Liver (tissue), 3 donors: ENCODE measurements around the gene DNAH1.

ENCODE experiments used
- SP1 ChIP-seq: IDR thresholded peaks from 2 replicates; pipeline ENCODE4 v1.6.1; 2018; ENCODE audit warnings: antibody characterized with exemption, mild to moderate bottlenecking
- TAF1 ChIP-seq: conservative IDR thresholded peaks from 2 replicates; pipeline ENCODE4 v1.6.1; 2016; ENCODE audit warnings: antibody characterized with exemption, mild to moderate bottlenecking
- TF ChIP-seq, protein P1 (sequence below): fragments of 150-350 bp; IDR thresholded peaks from 2 replicates; pipeline ENCODE4 v1.5.1; 2017; ENCODE audit warnings: improper control_type of control experiment, low read depth, low read length; ENCODE audit not compliant: missing input control
- TF ChIP-seq, protein P2 (sequence below): IDR thresholded peaks from 2 replicates; pipeline ENCODE4 v1.6.1; 2016; ENCODE audit warnings: antibody characterized with exemption, mild to moderate bottlenecking
- TF ChIP-seq, protein P3 (sequence below): IDR thresholded peaks from 2 replicates; pipeline ENCODE4 v1.6.1; 2016; ENCODE audit warnings: antibody characterized with exemption
- TF ChIP-seq, protein P4 (sequence below): IDR thresholded peaks from 2 replicates; pipeline ENCODE4 v1.6.1; 2016; ENCODE audit warnings: antibody characterized with exemption
- donor health status: healthy.
- donor health status: healthy.

DNA sequence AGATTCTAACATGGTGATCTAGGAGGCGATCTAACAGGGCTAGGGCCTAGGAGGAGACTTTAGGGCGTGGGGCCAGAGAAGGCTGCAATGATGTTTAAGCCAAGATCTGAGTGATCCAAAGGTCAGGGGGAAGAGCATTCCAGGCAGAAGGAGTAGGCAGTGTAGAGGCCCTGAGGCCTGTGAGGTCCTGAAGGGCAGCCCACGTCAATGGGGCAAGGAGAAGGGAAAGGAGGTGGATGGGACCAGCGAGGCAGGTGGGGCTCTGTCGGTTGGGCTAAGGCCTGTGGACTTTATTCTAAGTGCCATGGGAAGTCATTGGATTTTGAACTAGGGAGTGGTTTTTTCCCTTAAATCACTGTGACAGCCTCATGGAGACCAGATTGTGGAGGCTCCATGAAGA, 10.2 kb upstream of the DNAH1 start:
- TF ChIP-seq, protein P1, sequence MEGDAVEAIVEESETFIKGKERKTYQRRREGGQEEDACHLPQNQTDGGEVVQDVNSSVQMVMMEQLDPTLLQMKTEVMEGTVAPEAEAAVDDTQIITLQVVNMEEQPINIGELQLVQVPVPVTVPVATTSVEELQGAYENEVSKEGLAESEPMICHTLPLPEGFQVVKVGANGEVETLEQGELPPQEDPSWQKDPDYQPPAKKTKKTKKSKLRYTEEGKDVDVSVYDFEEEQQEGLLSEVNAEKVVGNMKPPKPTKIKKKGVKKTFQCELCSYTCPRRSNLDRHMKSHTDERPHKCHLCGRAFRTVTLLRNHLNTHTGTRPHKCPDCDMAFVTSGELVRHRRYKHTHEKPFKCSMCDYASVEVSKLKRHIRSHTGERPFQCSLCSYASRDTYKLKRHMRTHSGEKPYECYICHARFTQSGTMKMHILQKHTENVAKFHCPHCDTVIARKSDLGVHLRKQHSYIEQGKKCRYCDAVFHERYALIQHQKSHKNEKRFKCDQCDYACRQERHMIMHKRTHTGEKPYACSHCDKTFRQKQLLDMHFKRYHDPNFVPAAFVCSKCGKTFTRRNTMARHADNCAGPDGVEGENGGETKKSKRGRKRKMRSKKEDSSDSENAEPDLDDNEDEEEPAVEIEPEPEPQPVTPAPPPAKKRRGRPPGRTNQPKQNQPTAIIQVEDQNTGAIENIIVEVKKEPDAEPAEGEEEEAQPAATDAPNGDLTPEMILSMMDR, result no peak
- TF ChIP-seq SP1 (no peak), TAF1 (no peak)
- TF ChIP-seq, protein P2, sequence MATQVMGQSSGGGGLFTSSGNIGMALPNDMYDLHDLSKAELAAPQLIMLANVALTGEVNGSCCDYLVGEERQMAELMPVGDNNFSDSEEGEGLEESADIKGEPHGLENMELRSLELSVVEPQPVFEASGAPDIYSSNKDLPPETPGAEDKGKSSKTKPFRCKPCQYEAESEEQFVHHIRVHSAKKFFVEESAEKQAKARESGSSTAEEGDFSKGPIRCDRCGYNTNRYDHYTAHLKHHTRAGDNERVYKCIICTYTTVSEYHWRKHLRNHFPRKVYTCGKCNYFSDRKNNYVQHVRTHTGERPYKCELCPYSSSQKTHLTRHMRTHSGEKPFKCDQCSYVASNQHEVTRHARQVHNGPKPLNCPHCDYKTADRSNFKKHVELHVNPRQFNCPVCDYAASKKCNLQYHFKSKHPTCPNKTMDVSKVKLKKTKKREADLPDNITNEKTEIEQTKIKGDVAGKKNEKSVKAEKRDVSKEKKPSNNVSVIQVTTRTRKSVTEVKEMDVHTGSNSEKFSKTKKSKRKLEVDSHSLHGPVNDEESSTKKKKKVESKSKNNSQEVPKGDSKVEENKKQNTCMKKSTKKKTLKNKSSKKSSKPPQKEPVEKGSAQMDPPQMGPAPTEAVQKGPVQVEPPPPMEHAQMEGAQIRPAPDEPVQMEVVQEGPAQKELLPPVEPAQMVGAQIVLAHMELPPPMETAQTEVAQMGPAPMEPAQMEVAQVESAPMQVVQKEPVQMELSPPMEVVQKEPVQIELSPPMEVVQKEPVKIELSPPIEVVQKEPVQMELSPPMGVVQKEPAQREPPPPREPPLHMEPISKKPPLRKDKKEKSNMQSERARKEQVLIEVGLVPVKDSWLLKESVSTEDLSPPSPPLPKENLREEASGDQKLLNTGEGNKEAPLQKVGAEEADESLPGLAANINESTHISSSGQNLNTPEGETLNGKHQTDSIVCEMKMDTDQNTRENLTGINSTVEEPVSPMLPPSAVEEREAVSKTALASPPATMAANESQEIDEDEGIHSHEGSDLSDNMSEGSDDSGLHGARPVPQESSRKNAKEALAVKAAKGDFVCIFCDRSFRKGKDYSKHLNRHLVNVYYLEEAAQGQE, result no peak
- TF ChIP-seq, protein P3, sequence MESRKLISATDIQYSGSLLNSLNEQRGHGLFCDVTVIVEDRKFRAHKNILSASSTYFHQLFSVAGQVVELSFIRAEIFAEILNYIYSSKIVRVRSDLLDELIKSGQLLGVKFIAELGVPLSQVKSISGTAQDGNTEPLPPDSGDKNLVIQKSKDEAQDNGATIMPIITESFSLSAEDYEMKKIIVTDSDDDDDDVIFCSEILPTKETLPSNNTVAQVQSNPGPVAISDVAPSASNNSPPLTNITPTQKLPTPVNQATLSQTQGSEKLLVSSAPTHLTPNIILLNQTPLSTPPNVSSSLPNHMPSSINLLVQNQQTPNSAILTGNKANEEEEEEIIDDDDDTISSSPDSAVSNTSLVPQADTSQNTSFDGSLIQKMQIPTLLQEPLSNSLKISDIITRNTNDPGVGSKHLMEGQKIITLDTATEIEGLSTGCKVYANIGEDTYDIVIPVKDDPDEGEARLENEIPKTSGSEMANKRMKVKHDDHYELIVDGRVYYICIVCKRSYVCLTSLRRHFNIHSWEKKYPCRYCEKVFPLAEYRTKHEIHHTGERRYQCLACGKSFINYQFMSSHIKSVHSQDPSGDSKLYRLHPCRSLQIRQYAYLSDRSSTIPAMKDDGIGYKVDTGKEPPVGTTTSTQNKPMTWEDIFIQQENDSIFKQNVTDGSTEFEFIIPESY, result no peak
- TF ChIP-seq, protein P4, sequence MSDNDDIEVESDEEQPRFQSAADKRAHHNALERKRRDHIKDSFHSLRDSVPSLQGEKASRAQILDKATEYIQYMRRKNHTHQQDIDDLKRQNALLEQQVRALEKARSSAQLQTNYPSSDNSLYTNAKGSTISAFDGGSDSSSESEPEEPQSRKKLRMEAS, result no peak
